HG02610 (cell line): ENCODE results near the gene KCNK7.
A peak's percentile ranks its signal among the peaks of the same experiment; 100 is the strongest.

Experiments used
- ATAC-seq: cut with Tn5 transposase; IDR thresholded peaks from one replicate; pipeline ENCODE4 v1.9.1; 2021; ENCODE audit warnings: mild to moderate bottlenecking, moderate library complexity; ENCODE audit not compliant: unreplicated experiment

The KCNK7 gene

DNA sequence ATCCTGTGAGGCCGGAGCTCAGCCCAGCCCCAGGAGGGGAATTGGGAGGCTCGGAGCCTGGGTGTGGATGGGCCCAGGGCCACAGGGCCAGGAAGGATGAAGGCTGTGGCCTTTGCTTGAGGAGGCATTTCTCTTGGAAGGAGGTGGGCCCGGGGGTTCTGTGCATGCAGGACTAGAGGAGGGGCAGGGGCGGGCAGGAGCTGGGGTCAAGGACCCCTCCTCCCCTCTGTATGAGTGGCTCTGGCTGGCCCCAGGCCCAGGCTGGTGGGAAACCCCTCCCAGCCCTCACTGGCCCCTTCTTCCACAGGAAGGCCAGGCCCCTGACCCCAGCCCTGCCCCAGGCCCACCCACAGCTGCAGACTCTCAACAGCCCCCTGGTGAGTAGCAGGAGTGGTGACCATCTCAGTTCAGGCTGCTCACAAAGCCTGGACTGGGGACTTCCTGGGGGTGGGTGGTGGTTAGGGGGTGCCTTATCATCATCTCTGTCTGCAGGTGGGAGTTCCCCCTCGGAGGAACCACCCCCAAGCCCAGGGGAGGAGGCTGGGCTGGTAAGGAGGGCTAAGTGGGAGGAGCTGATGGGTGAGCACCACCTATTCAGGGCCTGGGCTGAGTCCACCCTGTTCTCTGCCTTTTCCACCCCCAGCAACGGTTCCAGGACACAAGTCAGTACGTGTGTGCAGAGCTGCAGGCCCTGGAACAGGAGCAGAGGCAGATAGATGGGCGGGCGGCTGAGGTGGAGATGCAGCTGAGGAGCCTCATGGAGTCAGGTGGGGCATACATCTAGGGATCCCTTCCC lies 6.0 kb downstream of the KCNK7 start:
- ATAC-seq = no peak

DNA sequence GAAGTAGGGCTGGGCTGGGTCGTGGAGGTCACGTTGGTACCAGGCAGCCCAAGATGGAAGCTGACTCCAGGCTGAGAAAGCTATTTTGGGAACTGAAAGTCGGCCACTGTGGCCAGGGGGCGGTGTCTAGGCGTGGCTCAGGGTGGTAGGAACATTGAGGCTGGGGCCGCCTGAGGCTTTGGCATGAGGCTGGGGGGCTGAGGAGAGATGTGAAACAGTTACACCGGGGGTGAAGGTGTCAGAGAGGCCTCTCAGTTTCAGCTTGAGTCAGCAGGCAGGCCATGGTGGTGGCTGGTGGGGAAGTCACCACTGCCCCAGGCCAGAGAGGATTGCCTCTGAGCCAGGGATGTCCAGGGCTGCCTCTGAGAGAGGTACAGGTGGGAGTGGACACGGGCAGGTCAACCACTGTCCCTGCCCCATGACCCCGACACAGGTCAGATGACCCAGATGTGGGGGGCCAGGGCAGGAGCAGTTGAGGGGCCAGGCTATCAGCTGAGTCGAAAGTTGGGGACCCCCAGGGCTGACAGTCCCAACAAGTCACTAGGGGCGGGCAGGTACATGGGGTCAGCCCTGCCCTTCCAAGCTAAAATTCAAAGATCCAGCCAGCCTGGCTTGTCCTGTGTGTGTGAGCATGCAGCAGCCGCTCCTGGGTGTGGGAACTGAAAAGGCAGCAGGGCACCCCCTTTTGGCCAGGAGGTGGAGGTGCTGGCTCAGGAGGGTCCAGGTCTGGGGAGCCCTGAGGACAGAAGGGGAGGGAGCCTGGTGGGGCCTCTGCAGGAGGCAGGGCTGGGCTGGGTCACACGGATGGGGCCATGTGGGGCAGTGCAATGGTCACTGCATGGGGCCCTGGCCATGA lies 7.2 kb downstream of the KCNK7 start:
- peak; percentile 71 for ATAC-seq

DNA sequence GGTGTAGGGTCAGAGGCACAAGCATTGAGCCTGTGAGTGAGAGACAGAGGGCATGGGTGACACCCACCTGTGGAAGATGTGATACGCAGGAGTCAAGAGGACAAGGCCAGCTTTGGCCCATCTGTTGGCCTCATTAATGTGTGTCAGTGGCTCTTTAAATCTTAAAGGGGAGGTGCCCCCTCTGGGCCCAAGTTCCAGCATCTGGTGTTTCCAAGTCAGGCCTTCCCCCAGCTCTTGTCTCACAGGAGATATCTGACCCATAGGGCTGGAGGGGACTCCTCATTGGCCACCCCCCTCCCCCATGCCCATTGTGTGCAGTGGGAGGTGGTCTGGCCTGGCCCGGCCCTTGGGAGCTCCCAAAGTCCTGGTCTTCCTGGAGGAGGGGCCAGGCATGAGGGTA lies 8.9 kb downstream of the KCNK7 start:
- ATAC-seq = no peak

DNA sequence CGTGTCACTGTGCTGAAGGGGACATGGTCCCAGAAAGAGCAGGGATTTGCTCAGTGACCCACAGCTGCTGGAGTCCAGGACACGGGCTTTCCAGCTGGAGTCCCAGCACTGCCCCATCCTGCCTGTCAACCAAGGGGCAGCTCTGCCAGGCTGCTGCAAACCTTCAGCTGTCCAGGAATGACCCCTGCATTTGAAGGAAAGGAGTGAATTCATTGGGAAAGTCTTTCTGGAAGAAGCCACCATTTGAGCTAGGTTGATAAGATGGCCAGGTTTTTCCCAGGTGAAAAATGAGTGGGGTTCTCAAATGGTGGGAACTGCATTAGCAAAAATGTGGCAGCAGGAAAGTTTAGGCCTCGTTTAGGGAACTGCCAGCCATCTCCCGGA lies 9.4 kb downstream of the KCNK7 start:
- ATAC-seq = no peak

DNA sequence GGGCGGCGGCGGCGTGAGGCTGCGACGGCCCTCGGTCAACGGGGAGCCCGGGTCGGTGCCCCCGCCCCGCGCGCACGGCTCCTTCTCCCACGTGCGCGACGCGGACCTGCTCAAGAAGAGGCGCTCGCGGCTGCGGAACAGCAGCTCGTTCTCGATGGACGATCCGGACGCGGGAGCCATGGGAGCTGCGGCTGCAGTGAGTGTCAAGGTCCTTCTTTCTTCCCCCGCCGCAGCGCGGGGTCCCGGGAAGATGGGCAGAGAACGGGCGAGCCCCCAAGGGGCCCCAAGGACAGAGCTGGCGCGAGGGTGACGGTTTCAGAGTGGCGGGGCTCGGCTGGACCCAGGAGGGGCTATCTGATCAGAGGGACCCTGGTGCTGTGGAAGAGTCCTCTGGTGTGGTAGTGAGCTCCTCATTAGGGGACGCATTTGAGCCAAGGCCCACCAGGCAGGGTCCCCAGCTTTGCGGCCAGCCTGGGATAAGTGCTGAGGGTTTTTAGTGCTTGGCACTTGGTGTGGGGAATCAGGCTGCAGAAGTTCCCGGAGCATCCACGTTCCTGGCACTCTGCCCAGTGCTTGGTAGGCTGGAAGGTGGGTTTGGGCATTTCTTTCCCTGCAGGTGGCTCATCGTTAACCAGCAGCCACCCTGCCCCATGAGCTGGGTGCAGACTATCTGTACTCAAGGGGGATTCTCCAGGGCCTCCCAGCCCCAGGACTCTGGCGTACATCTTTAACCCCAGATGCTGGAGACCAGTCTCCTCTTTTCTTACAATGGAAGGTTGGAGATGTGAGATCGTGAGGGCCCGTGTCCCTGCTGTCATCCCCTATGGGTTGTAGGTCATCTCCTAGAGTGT lies 10.0 kb downstream of the KCNK7 start:
- no peak for ATAC-seq

DNA sequence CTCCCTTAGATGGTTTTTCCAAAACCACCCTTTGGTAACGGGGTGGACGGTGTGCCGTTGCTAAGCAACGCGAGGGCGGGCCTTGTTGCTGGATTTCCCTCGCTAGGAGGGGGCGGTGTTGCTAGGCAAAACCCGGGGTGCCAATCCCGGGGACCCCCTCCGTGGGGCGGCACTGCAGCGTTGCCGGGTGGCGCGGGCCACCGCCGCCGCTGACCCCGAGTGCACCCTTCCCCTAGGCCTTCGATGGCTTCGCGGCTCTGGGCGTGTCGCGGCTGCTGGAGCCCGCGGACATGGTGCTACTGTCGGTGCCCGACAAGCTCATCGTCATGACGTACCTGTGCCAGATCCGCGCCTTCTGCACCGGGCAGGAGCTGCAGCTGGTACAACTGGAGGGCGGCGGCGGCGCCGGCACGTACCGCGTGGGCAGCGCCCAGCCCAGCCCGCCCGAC lies 10.9 kb downstream of the KCNK7 start:
- ATAC-seq = no peak

DNA sequence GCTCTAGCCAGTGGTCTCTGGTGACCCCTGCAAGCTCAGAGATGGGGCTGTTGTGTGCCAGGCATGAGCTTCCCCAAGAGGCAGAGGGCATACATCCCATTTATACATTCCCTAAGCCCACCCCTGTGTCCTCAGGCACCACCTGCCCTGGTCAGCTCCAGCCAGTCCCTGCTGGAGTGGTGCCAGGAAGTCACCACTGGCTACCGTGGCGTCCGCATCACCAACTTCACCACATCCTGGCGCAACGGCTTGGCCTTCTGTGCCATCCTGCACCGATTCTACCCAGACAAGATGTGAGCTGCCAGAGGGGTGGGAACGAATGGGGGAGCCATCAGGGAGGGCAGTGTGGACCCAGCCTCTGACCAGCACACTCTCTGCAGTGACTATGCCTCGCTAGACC lies 11.5 kb downstream of the KCNK7 start:
- ATAC-seq = no peak

DNA sequence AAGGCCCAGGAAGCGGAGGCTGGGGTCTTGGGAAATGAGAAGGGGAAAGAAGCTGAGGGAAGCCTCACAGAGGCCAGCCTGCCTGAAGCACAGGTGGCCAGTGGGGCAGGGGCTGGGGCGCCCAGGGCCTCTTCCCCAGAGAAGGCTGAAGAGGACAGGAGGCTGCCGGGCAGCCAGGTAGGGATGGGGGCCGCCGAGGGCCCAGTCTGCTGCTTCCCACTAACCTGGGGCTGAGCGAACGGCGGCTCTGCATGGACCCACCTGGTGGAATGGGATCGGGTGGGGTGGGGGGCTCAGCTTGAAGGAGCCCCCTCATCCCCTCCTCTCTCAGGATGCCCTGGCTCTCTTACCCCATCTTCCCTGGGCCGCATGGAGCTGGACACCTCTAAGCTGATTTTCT lies 12.0 kb downstream of the KCNK7 start:
- no peak for ATAC-seq

DNA sequence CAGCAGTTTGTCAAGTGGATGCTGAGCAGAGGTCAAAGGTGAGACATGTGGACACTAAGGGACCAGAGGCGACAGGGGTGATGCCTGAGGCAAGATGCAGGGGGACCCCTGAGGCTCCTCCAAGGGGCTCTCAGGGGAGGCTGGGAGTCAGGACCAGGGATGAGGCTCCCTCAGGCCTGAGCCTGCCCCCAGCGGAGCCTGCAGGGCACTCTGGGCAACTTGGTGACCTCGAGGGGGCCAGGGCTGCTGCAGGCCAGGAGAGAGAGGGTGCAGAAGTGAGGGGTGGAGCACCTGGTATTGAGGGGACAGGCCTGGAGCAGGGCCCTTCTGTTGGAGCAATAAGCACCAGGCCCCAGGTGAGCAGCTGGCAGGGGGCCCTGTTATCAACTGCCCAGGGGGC lies 13.7 kb downstream of the KCNK7 start:
- no peak for ATAC-seq

DNA sequence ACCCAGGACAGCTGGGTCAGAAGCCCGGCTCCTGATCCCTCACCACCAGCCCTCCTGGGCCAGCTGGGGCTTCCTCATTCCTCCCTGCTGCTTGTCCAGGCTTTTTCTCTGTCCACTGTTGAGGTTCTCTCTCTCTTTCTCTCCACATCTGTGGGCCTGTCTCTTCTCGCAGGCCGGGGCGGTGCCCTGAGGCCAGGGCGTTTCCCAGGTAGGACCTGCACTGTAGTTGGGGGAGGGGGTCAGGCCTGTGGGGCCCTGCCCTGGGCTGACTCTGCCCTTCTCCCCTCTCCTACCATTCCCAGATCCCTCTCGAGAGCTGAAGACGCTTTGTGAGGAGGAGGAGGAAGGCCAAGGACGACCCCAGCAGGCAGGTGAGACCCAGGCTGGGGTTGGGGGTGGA lies 14.8 kb downstream of the KCNK7 start:
- ATAC-seq = no peak

DNA sequence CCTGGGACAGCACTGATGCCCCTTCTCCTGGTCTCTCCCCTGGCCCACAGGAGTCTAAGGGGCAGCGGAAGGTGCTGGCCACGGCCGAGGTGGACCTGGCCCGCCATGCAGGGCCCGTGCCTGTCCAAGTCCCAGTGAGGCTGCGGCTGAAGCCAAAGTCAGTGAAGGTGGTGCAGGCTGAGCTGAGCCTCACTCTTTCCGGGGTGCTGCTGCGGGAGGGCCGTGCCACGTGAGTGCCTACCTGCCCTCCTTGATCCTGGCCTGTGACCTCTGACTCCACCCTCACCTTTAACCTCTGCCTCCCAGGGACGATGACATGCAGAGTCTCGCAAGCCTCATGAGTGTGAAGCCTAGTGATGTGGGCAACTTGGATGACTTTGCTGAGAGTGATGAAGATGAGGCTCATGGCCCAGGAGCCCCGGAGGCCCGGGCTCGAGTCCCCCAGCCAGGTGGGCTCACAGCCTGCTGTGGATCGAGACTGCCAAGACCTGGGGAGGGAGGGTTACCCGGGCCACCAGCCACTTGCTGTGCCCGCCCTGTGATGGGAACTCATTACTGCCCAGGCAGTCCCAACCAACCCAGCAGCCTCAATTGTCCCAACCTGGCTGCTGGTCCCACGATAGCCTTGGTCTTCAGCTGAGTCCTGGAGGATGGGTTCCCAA lies 15.4 kb downstream of the KCNK7 start:
- ATAC-seq = no peak

DNA sequence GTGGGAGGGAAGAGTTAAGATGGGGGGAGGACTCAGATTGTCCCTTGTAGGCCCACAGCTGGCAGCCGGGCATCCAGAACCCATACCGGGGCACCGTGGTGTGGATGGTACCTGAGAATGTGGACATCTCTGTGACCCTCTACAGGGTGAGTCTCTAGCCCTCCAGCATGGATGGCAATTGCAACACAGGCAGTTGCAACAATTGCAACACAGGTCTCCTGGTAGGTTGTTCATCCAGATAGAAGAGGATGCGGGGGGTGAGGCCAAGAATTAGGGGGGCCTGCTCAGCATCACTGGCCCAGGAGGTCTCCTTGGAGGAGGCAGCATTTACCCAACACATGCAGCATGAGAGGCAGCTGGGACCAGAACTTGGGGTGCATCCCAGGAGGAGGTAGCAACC lies 16.3 kb downstream of the KCNK7 start:
- no peak for ATAC-seq

DNA sequence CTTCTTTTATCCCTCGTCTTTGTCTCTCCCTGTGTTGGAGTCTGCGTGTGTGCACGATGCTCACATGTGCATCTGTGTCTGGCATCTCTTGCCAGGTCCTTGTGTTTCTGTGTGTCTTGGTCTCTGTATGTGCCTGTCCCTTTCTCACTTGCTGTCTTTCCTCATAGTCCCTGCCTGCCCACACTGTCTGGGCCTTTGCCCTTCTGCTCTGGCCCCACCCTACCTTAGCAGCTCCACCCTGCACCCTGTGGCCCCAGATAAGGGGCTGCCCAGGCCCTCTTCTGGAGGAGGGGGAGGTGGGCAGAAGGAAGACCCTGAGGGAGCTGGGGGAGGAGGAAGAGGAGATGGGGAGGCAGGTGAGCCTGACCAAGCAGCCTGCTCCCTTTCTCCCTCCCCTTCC lies 16.9 kb downstream of the KCNK7 start:
- ATAC-seq = no peak

DNA sequence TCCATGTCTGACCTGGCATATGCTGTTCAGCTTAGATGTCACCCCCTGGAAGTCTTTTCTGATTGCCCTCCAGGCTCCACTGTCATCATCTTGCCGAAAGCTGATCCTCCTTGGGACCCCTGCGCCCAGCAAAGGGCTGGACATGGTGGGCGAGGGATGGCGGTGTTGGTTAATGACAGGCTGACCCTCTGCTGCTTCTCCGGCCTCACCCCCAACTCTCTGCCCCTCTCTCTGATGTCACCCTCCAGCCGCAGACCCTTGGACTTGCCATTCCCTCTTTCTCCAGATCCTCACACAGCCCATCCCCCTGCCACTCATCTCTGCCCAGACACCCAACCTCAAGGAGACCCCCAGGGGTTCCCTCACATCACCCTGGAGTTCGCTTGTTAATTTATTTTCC lies 17.5 kb downstream of the KCNK7 start:
- no peak for ATAC-seq

DNA sequence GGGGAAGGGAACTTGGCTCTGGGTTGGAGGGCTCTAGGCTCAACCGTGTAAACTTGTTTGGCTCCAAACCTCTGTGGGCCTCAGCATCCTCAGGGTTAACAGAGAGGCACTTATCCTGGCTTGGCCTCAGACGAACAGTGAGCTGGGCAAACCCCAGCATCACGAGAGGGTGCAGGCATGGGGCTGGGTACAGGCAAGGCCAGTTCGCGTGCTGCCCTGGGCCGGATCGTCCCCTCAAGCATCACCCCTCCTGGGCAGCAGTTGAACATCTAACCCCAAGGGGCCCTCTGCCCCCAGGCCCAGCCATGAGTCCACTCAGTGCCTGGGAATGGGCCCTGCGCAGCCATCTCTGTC lies 17.9 kb downstream of the KCNK7 start:
- ATAC-seq = no peak

DNA sequence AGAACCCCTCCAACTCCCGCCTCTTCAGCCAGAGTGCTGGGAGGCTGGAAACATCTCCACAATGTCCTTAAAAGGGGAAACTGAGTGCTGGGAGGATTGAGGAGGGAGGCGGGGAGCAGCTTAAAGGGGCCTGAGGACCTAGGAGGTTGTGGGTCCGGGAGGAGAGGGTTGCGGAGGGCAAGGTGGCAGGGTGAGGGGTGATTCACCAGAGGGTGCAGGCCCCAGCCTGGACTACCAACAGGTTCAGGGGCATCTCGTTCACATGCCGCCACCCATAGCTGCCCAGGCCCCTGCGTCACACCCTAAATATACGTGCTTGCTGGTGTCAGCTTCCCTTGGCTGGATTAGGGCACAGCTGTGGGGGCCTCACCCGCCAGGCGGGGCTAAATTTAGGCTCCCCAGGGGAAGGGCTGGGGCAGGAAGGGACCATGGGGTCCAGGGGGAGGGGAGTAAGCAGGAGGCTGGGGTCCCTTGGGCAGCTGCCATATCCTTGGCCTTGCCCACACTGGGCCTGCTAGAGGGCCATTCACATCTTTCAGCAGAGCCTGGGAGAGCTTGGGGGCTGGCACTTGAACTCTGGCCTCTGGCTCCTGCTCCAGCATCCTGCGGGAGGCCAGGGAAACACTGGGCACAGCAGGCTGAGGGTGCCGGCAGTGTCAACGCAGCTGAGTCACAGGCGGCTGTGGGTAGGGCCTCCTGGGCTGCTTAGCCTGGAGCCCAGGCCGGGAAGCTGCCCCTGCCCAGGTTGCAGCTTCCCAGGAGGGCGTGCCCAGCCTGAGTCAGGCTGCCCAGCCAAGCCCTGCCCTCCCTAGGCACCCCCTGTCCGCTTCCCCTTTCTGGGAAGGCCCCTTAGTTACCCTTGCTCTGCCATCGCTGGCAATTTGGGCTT lies 18.5 kb downstream of the KCNK7 start:
- ATAC-seq = no peak

DNA sequence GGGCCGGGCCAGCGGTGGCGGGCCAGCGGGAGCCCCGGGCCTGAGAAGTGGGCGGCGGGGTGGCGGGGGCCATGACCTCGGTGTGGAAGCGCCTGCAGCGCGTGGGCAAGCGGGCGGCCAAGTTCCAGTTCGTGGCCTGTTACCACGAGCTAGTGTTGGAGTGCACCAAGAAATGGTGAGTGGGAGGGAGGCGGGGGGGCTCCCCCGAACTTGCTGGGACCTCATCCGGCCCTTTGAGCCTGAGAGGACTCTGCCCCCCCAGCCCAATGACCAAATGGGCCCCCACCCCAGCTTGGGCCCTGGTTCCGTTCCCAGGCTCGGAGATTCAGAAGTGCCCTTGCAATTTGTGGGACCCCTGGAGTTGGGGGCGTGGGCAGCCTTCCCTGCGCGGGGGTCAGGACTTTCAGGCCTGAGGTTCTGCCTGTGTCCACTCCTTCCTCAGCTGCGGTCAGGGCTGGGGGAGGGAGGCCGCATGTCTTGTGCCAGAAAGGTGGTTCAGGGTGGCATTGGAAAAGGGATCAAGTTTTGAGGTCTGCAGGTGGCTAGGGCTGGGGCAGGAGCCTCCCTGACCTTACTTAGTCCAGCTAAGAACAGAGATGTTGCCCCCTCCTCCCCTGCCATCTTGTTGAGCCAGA lies 19.3 kb downstream of the KCNK7 start:
- no peak for ATAC-seq

DNA sequence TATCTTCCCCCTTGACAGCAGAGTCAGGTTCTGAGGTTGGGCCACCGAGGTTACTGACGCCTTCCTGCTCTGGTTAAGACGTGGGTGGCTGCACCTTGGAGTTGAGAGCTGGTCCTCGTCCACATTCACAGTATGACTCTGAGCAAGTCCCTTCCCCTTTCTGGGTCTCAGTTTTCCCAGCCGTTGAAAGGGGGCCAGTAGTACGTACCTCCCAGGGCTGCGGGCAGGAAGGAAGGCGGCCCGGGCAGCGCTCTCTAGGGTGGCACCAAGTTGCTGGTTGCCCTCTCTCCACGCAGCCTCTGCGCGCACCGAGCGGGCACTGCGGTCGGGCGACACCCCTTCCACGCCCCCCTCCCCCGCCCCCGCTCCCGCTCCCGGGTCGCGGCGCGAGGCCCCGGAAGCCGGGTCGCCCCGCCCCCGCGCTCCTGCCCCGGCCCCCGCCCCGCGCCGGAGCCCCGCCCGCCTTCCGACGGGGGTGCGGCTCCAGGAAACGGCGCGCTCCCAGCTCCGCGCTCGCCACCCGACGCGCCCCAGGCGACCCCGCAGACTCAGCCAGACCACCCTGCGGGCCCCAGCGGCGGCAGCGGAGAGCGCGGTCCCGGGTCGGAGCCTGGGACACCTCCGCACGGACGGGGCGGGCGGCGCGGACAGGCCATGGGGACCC lies 19.9 kb downstream of the KCNK7 start, which contains the start of gene EHBP1L1:
Gene EHBP1L1 (plus strand): TSS at position 486 of the 664 bp plus-strand sequence. CDS start 250 bp downstream, outside the sequence.
- peak; percentile 24 for ATAC-seq
